ENCODE data around the gene KIF11. TPM values are rescaled to one million over a fixed set of nuclear protein-coding genes. Genes with fewer than 3 reads are reported as not detected.

The KIF11 gene
- total and polyA plus RNA-seq, 9 of the 15 experiments (the other 6 are each of a cell fraction or from before 2014, with no cell fraction given) = 11.3 to 54.4 (median 29.2) TPM

DNA sequence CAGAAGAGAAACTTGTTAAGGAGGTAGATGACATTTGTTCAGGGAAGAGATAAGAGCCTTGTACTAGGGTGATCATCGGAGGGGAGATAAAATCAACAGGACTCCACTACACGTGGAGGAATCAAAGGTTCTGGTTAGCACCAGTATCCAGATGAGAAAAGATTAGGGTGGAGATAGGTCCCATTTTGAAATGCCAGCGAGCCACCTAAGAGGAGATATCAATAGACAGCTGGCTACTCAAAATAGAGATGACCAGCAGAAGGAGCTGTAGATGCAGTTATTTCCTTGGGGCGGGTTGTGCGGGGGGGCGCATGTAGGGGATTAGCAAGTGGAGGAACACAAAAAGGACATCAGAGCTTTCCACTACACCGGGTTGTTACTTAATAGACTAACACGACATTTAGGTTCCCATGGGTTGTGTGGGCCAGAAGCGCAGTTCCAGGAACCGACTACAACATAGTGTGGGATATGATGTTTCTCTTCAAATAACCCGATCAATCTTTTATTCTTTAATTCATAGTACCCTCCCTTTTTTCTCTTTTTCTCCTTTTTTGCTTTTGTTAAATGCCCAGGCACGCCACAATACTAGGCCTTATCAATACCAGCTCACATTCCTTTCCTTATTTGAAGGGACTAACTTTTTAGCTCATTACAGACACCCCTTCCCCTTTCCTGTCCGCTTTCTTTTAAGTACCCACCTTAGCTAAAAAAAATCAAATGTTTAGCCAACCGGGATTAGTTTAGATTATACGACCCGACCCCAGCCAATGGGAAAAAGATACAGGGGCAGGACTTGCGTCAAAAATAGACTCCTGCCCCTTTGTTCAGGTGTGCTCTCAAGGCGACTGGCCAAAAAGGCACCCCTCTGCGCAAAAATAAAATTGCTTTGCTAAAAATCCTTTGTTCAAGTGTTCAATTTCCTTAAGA is 2.0 kb upstream of the KIF11 start (continued):
- TF ChIP-seq, protein P1, sequence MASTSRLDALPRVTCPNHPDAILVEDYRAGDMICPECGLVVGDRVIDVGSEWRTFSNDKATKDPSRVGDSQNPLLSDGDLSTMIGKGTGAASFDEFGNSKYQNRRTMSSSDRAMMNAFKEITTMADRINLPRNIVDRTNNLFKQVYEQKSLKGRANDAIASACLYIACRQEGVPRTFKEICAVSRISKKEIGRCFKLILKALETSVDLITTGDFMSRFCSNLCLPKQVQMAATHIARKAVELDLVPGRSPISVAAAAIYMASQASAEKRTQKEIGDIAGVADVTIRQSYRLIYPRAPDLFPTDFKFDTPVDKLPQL (IDR thresholded peaks at IDR 0.05; ENCODE audit: extremely low read depth, insufficient read length) = no peak
- TF ChIP-seq, protein P2, sequence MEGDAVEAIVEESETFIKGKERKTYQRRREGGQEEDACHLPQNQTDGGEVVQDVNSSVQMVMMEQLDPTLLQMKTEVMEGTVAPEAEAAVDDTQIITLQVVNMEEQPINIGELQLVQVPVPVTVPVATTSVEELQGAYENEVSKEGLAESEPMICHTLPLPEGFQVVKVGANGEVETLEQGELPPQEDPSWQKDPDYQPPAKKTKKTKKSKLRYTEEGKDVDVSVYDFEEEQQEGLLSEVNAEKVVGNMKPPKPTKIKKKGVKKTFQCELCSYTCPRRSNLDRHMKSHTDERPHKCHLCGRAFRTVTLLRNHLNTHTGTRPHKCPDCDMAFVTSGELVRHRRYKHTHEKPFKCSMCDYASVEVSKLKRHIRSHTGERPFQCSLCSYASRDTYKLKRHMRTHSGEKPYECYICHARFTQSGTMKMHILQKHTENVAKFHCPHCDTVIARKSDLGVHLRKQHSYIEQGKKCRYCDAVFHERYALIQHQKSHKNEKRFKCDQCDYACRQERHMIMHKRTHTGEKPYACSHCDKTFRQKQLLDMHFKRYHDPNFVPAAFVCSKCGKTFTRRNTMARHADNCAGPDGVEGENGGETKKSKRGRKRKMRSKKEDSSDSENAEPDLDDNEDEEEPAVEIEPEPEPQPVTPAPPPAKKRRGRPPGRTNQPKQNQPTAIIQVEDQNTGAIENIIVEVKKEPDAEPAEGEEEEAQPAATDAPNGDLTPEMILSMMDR (IDR thresholded peaks at IDR 0.05 in 2 of 3, conservative IDR thresholded peaks at IDR 0.05 in 1 of 3; ENCODE audit: insufficient read depth in 2 of 3, low read depth in 1 of 3, low read length in 3 of 3) = peak; percentile 62 to 73 (median 69)
- TF ChIP-seq, protein P3, sequence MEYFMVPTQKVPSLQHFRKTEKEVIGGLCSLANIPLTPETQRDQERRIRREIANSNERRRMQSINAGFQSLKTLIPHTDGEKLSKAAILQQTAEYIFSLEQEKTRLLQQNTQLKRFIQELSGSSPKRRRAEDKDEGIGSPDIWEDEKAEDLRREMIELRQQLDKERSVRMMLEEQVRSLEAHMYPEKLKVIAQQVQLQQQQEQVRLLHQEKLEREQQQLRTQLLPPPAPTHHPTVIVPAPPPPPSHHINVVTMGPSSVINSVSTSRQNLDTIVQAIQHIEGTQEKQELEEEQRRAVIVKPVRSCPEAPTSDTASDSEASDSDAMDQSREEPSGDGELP (CRISPR knock-in tag; IDR thresholded peaks at IDR 0.05; ENCODE audit: borderline replicate concordance) = peak; percentile 65
- TF ChIP-seq GTF2A2 (tag; IDR thresholded peaks at IDR 0.05) (no peak), YBX1 (IDR thresholded peaks at IDR 0.05) (no peak), PML (IDR thresholded peaks at IDR 0.05; ENCODE audit: low read length) (peak; percentile 2; the same call in 1 of the 2 replicates), ZNF766 (CRISPR knock-in tag; conservative IDR thresholded peaks at IDR 0.05) (no peak), ZNF444 (CRISPR knock-in tag; IDR thresholded peaks at IDR 0.05) (no peak), COPS2 (conservative IDR thresholded peaks at IDR 0.05) (no peak), HCFC1 (IDR thresholded peaks at IDR 0.05; ENCODE audit: low read depth, low read length) (no peak), DACH1 (IDR thresholded peaks at IDR 0.05; ENCODE audit: partially characterized antibody) (peak; percentile 27), TCF7 (IDR thresholded peaks at IDR 0.05; ENCODE audit: borderline replicate concordance) (no peak), CHD1 (IDR thresholded peaks at IDR 0.05; ENCODE audit: low read length) (no peak), SMARCA4 (IDR thresholded peaks at IDR 0.05) (peak; percentile 54; the same call in 1 of the 2 replicates), CREB1 (IDR thresholded peaks at IDR 0.05) (no peak), CREB1 (CRISPR knock-in tag; IDR thresholded peaks at IDR 0.05) (no peak), YY1 (IDR thresholded peaks at IDR 0.05; ENCODE audit: borderline replicate concordance in 1 of 3, control insufficient read depth in 1 of 3, extremely low read depth in 1 of 3, insufficient read depth in 3 of 3, insufficient read length in 1 of 3, insufficient replicate concordance in 2 of 3, low read depth in 1 of 3, low read length in 2 of 3) (peak in 1 of 3 experiments; percentile 31), ZNF583 (CRISPR knock-in tag; IDR thresholded peaks at IDR 0.05) (no peak), ARID1B (IDR thresholded peaks at IDR 0.05) (peak; percentile 49; the same call in 1 of the 2 replicates), ZNF239 (CRISPR knock-in tag; IDR thresholded peaks at IDR 0.05) (no peak), HMGN3 (IDR thresholded peaks at IDR 0.05; ENCODE audit: borderline replicate concordance, extremely low read depth, insufficient read length, low read depth, low read length) (no peak)
- TF ChIP-seq, protein P4, sequence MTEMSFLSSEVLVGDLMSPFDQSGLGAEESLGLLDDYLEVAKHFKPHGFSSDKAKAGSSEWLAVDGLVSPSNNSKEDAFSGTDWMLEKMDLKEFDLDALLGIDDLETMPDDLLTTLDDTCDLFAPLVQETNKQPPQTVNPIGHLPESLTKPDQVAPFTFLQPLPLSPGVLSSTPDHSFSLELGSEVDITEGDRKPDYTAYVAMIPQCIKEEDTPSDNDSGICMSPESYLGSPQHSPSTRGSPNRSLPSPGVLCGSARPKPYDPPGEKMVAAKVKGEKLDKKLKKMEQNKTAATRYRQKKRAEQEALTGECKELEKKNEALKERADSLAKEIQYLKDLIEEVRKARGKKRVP (CRISPR knock-in tag; IDR thresholded peaks at IDR 0.05) = no peak
- TF ChIP-seq, protein P5, sequence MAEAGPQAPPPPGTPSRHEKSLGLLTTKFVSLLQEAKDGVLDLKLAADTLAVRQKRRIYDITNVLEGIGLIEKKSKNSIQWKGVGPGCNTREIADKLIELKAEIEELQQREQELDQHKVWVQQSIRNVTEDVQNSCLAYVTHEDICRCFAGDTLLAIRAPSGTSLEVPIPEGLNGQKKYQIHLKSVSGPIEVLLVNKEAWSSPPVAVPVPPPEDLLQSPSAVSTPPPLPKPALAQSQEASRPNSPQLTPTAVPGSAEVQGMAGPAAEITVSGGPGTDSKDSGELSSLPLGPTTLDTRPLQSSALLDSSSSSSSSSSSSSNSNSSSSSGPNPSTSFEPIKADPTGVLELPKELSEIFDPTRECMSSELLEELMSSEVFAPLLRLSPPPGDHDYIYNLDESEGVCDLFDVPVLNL (CRISPR knock-in tag; IDR thresholded peaks at IDR 0.05; ENCODE audit: low read depth) = no peak

All from K562 (cell line).